ENCODE measurements around the gene CRY2. TPM values are rescaled to one million over a fixed set of nuclear protein-coding genes. Genes with fewer than 3 reads are reported as not detected.

Gene CRY2
- total RNA-seq, 4 donors from 2014 or later, result 36.4 to 85.9 (median 37.9) TPM

DNA sequence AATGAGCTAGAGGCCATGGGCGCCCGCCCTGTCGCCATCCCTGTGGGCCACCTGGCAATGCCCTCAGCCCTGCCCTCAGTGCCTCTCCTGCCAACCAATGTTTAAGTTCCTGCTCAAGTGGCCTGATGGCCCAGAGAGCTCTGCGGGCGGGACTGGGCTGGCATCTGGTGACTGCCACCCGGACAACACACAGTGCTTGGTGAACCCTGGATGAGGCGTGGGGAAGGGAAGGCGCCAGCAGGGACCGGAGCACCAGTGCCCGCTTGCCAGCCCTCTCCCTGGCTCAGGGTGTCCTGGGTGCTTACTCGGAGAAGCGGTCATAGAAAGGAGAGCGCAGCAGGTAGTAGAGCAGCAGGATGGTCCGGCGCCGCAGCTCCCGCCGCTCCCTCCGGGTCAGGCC, 66.2 kb downstream of the CRY2 start:
- Histone ChIP-seq H3K27me3 (no peaks in the 10 kb centered on the region), H3K9me3 (no peaks in the 10 kb centered on the region), H3K4me1 (peaks cover 11 to 15% of the 10 kb centered on the region in 2 donors), H3K27ac (no peak overlapping the region), H3K4me3 (no peak overlapping the region), H3K36me3 (peaks cover 0 to 65% of the 10 kb centered on the region in 2 donors)
- intact Hi-C loops (cut with DNase I; ENCODE audit: low total_unique reads), result no loop called here
- ATAC-seq (no peak), DNase-seq (no peak)
- TF ChIP-seq POLR2A (IDR thresholded peaks at IDR 0.05), result no peak
- TF ChIP-seq, protein P1, sequence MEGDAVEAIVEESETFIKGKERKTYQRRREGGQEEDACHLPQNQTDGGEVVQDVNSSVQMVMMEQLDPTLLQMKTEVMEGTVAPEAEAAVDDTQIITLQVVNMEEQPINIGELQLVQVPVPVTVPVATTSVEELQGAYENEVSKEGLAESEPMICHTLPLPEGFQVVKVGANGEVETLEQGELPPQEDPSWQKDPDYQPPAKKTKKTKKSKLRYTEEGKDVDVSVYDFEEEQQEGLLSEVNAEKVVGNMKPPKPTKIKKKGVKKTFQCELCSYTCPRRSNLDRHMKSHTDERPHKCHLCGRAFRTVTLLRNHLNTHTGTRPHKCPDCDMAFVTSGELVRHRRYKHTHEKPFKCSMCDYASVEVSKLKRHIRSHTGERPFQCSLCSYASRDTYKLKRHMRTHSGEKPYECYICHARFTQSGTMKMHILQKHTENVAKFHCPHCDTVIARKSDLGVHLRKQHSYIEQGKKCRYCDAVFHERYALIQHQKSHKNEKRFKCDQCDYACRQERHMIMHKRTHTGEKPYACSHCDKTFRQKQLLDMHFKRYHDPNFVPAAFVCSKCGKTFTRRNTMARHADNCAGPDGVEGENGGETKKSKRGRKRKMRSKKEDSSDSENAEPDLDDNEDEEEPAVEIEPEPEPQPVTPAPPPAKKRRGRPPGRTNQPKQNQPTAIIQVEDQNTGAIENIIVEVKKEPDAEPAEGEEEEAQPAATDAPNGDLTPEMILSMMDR (IDR thresholded peaks at IDR 0.05 in 4 of 5, conservative IDR thresholded peaks at IDR 0.05 in 1 of 5), result no peak
- in situ Hi-C loops (cut with MboI; ENCODE audit: low sequenced_read_pairs in 4 of 4), result loop anchor here in 1 of 4 donors (10.0 kb wide), 1 partner anchor 69 kb away; the partner anchor contains the start of gene CRY2

GRCh38 chr11:45913942-45914635, 66.8 kb downstream of the CRY2 start:
- H3K27ac ChIP-seq, result no peak overlapping the region
- H3K27me3 ChIP-seq, result no peaks in the 10 kb centered on the region
- H3K4me1 ChIP-seq, result peaks cover 11 to 15% of the 10 kb centered on the region in 2 donors
- DNase-seq (no peak), ATAC-seq (no peak)
- in situ Hi-C loops (cut with MboI; ENCODE audit: low sequenced_read_pairs in 4 of 4) (loop anchor here in 1 of 4 donors (10.0 kb wide), 1 partner anchor 69 kb away; the partner anchor contains the start of gene CRY2), intact Hi-C loops (cut with DNase I; ENCODE audit: low total_unique reads) (no loop called here)
- no peak for TF ChIP-seq POLR2A (IDR thresholded peaks at IDR 0.05)
- TF ChIP-seq, protein P1 (IDR thresholded peaks at IDR 0.05 in 4 of 5, conservative IDR thresholded peaks at IDR 0.05 in 1 of 5), result no peak
- H3K36me3 ChIP-seq, result peaks cover 0 to 65% of the 10 kb centered on the region in 2 donors
- H3K4me3 ChIP-seq, result no peak overlapping the region
- H3K9me3 ChIP-seq, result no peaks in the 10 kb centered on the region

GRCh38 chr11:45915446-45915845, 68.2 kb downstream of the CRY2 start:
- DNase-seq (no peak), ATAC-seq (no peak)
- intact Hi-C loops (cut with DNase I; ENCODE audit: low total_unique reads), result loop anchor here (5.0 kb wide), 1 partner anchor 53 kb away; no protein-coding TSS in a partner anchor
- in situ Hi-C loops (cut with MboI; ENCODE audit: low sequenced_read_pairs in 4 of 4), result loop anchor here in 2 of 4 donors (5.0 to 10.0 kb wide), 2 partner anchors 68 to 71 kb away; partner anchors contain the start of gene CRY2 (in 2 of the 2)
- no peak for TF ChIP-seq POLR2A (IDR thresholded peaks at IDR 0.05)
- TF ChIP-seq, protein P1 (IDR thresholded peaks at IDR 0.05 in 4 of 5, conservative IDR thresholded peaks at IDR 0.05 in 1 of 5), result no peak
- Histone ChIP-seq H3K36me3 (peaks cover 0 to 52% of the 10 kb centered on the region in 2 donors), H3K4me3 (no peak overlapping the region), H3K27ac (no peak overlapping the region), H3K9me3 (no peaks in the 10 kb centered on the region), H3K27me3 (no peaks in the 10 kb centered on the region), H3K4me1 (peaks cover 14 to 15% of the 10 kb centered on the region in 2 donors)

GRCh38 chr11:45917286-45917622, 70.0 kb downstream of the CRY2 start:
- H3K4me3 ChIP-seq, result peak overlapping the region; percentile 88 to 97 (median 94)
- TF ChIP-seq POLR2A (IDR thresholded peaks at IDR 0.05), result no peak
- TF ChIP-seq, protein P1 (IDR thresholded peaks at IDR 0.05 in 4 of 5, conservative IDR thresholded peaks at IDR 0.05 in 1 of 5), result no peak
- peaks cover 14 to 19% of the 10 kb centered on the region in 2 donors for H3K4me1 ChIP-seq
- in situ Hi-C loops (cut with MboI; ENCODE audit: low sequenced_read_pairs in 4 of 4) (loop anchor here in 2 of 4 donors (5.0 to 10.0 kb wide), 2 partner anchors 70 to 72 kb away; partner anchors contain the start of gene CRY2 (in 2 of the 2)), intact Hi-C loops (cut with DNase I; ENCODE audit: low total_unique reads) (loop anchor here (5.0 kb wide), 1 partner anchor 55 kb away; no protein-coding TSS in a partner anchor)
- peaks cover 0 to 34% of the 10 kb centered on the region in 2 donors for H3K36me3 ChIP-seq
- peaks cover 3 to 6% (median 4%) of the 10 kb centered on the region in 3 donors for H3K27me3 ChIP-seq
- DNase-seq, result no peak
- H3K9me3 ChIP-seq, result no peaks in the 10 kb centered on the region
- no peak for ATAC-seq
- H3K27ac ChIP-seq, result peak overlapping the region; percentile 88 to 96 (median 94)

Data from gastrocnemius medialis (tissue), 4 donors.